ENCODE data around the gene CDC42BPG. TPM values are rescaled to one million over a fixed set of nuclear protein-coding genes. Genes with fewer than 3 reads are reported as not detected.

CDC42BPG gene
- total RNA-seq = 8.7 TPM

GRCh38 chr11:64844330-64845128 is at the start of gene CDC42BPG:
CDC42BPG (minus strand) TSS chr11:64844653; CDS start chr11:64844569, 84 bp downstream.

GRCh38 chr11:64878494-64879243 is 34.2 kb upstream of the CDC42BPG start, which contains the start of gene EHD1:
EHD1 (minus strand) TSS chr11:64878621; CDS start chr11:64878464, 157 bp downstream.

GRCh38 chr11:64810271-64810890 is 34.1 kb downstream of the CDC42BPG start, which contains the start of gene MEN1:
MEN1 (minus strand) TSS chr11:64810551; CDS start chr11:64810109, 442 bp downstream.

GRCh38 chr11:64803158-64803845 is 41.2 kb downstream of the CDC42BPG start, which contains the start of gene MAP4K2:
MAP4K2 (minus strand) TSS chr11:64803214; CDS start chr11:64803149, 65 bp downstream.

GRCh38 chr11:64778473-64779298 is 65.8 kb downstream of the CDC42BPG start, which contains the start of gene SF1:
SF1 (minus strand) TSS chr11:64778542; CDS start chr11:64778392, 150 bp downstream.

Other genes starting within 250 kb of the CDC42BPG start
- 33.2 TPM for gene NRXN2, start 121.5 kb downstream of the CDC42BPG start, total RNA-seq
- gene RASGRP2, start 100.5 kb downstream of the CDC42BPG start, total RNA-seq = 14.9 TPM
- 136 TPM for gene PYGM, start 84.7 kb downstream of the CDC42BPG start, total RNA-seq
- gene SF1, start 66.1 kb downstream of the CDC42BPG start, total RNA-seq = 149 TPM
- 23.6 TPM for gene MAP4K2, start 41.4 kb downstream of the CDC42BPG start, total RNA-seq
- 31.8 TPM for gene MEN1, start 34.1 kb downstream of the CDC42BPG start, total RNA-seq
- gene EHD1, start 34.0 kb upstream of the CDC42BPG start, total RNA-seq = 62.8 TPM
- gene ATG2A, start 72.6 kb upstream of the CDC42BPG start, total RNA-seq = 31.4 TPM
- 14.4 TPM for gene PPP2R5B, start 80.0 kb upstream of the CDC42BPG start, total RNA-seq
- 1.3 TPM for gene GPHA2, start 91.2 kb upstream of the CDC42BPG start, total RNA-seq
- 0.70 TPM for gene MAJIN, start 127.5 kb upstream of the CDC42BPG start, total RNA-seq
- gene BATF2, start 152.3 kb upstream of the CDC42BPG start, total RNA-seq = 2.4 TPM
- gene ARL2, start 169.5 kb upstream of the CDC42BPG start, total RNA-seq = 91.7 TPM
- 21.5 TPM for gene SNX15, start 182.8 kb upstream of the CDC42BPG start, total RNA-seq
- 7.8 TPM for gene SAC3D1, start 196.6 kb upstream of the CDC42BPG start, total RNA-seq
- 20.2 TPM for gene NAALADL1, start 213.9 kb upstream of the CDC42BPG start, total RNA-seq
- 6.4 TPM for gene CDCA5, start 239.4 kb upstream of the CDC42BPG start, total RNA-seq
- gene ZFPL1, start 239.6 kb upstream of the CDC42BPG start, total RNA-seq = 29.6 TPM